ENCODE data around the gene MIGA2.

GRCh38 chr9:129010267-129010975, 26.0 kb upstream of the MIGA2 start:
- TF ChIP-seq POLR2AphosphoS5 (IDR thresholded peaks at IDR 0.05; ENCODE audit: low read depth, low read length) (no peak), TAF1 (IDR thresholded peaks at IDR 0.05; ENCODE audit: low read depth, low read length) (no peak)
